Measurements from ENCODE around the gene TIMP1.

Gene TIMP1

GRCh38 chrX:47576021-47576898 lies 6.0 kb upstream of the TIMP1 start:
- Histone ChIP-seq H3K4me1 (ENCODE audit: control insufficient read depth, low read depth, low read length) (peaks cover 3% of the 10 kb centered on the region), H3K4me3 (ENCODE audit: low read length) (no peak overlapping the region), H3K9ac (ENCODE audit: low read length) (no peak overlapping the region), H3K27ac (ENCODE audit: low read length) (no peak overlapping the region), H3K9me3 (ENCODE audit: control insufficient read depth, low read depth, low read length) (no peaks in the 10 kb centered on the region), H3K36me3 (ENCODE audit: control insufficient read depth, low read depth, low read length) (no peaks in the 10 kb centered on the region), H3K27me3 (ENCODE audit: control insufficient read depth, insufficient read depth, low read length) (no peaks in the 10 kb centered on the region)

GRCh38 chrX:47577424-47577823 lies 4.8 kb upstream of the TIMP1 start:
- Histone ChIP-seq H3K4me1 (ENCODE audit: control insufficient read depth, low read depth, low read length) (peaks cover 3% of the 10 kb centered on the region), H3K9ac (ENCODE audit: low read length) (no peak overlapping the region)

GRCh38 chrX:47577901-47578300 lies 4.3 kb upstream of the TIMP1 start:
- no peaks in the 10 kb centered on the region for H3K36me3 ChIP-seq (ENCODE audit: control insufficient read depth, low read depth, low read length)
- no peak overlapping the region for H3K4me3 ChIP-seq (ENCODE audit: low read length)
- H3K27me3 ChIP-seq (ENCODE audit: control insufficient read depth, insufficient read depth, low read length): no peaks in the 10 kb centered on the region
- H3K27ac ChIP-seq (ENCODE audit: low read length): no peak overlapping the region
- H3K9me3 ChIP-seq (ENCODE audit: control insufficient read depth, low read depth, low read length): no peaks in the 10 kb centered on the region
- no peak overlapping the region for H3K9ac ChIP-seq (ENCODE audit: low read length)
- H3K4me1 ChIP-seq (ENCODE audit: control insufficient read depth, low read depth, low read length): peaks cover 3% of the 10 kb centered on the region

More at GRCh38 chrX:47577424-47577823, 4.8 kb upstream of the TIMP1 start:
- H3K4me3 ChIP-seq (ENCODE audit: low read length): no peak overlapping the region
- no peaks in the 10 kb centered on the region for H3K9me3 ChIP-seq (ENCODE audit: control insufficient read depth, low read depth, low read length)
- H3K27me3 ChIP-seq (ENCODE audit: control insufficient read depth, insufficient read depth, low read length): no peaks in the 10 kb centered on the region
- H3K27ac ChIP-seq (ENCODE audit: low read length): no peak overlapping the region
- H3K36me3 ChIP-seq (ENCODE audit: control insufficient read depth, low read depth, low read length): no peaks in the 10 kb centered on the region

GRCh38 chrX:47578692-47579091 lies 3.5 kb upstream of the TIMP1 start:
- H3K27me3 ChIP-seq (ENCODE audit: control insufficient read depth, insufficient read depth, low read length): no peaks in the 10 kb centered on the region
- H3K9me3 ChIP-seq (ENCODE audit: control insufficient read depth, low read depth, low read length): no peaks in the 10 kb centered on the region
- H3K4me3 ChIP-seq (ENCODE audit: low read length): no peak overlapping the region
- H3K4me1 ChIP-seq (ENCODE audit: control insufficient read depth, low read depth, low read length): no peaks in the 10 kb centered on the region
- H3K27ac ChIP-seq (ENCODE audit: low read length): no peak overlapping the region
- no peaks in the 10 kb centered on the region for H3K36me3 ChIP-seq (ENCODE audit: control insufficient read depth, low read depth, low read length)
- no peak overlapping the region for H3K9ac ChIP-seq (ENCODE audit: low read length)

- Histone ChIP-seq H3K4me3 (ENCODE audit: low read length) (no peak overlapping the region), H3K4me1 (ENCODE audit: control insufficient read depth, low read depth, low read length) (no peaks in the 10 kb centered on the region)
Measured at GRCh38 chrX:47579537-47579936, 2.7 kb upstream of the TIMP1 start.

GRCh38 chrX:47583240-47583861 lies 1.1 kb downstream of the TIMP1 start:
- Histone ChIP-seq H3K4me1 (ENCODE audit: control insufficient read depth, low read depth, low read length) (no peaks in the 10 kb centered on the region), H3K27ac (ENCODE audit: low read length) (no peak overlapping the region), H3K9me3 (ENCODE audit: control insufficient read depth, low read depth, low read length) (peaks cover 8% of the 10 kb centered on the region), H3K4me3 (ENCODE audit: low read length) (no peak overlapping the region), H3K9ac (ENCODE audit: low read length) (no peak overlapping the region), H3K36me3 (ENCODE audit: control insufficient read depth, low read depth, low read length) (no peaks in the 10 kb centered on the region), H3K27me3 (ENCODE audit: control insufficient read depth, insufficient read depth, low read length) (no peaks in the 10 kb centered on the region)

More at GRCh38 chrX:47579537-47579936, 2.7 kb upstream of the TIMP1 start:
- no peak overlapping the region for H3K27ac ChIP-seq (ENCODE audit: low read length)
- H3K9ac ChIP-seq (ENCODE audit: low read length): no peak overlapping the region
- peaks cover 3% of the 10 kb centered on the region for H3K9me3 ChIP-seq (ENCODE audit: control insufficient read depth, low read depth, low read length)
- H3K27me3 ChIP-seq (ENCODE audit: control insufficient read depth, insufficient read depth, low read length): no peaks in the 10 kb centered on the region
- no peaks in the 10 kb centered on the region for H3K36me3 ChIP-seq (ENCODE audit: control insufficient read depth, low read depth, low read length)

GRCh38 chrX:47584714-47585113 lies 2.5 kb downstream of the TIMP1 start:
- Histone ChIP-seq H3K4me3 (ENCODE audit: low read length) (no peak overlapping the region), H3K9me3 (ENCODE audit: control insufficient read depth, low read depth, low read length) (peaks cover 8% of the 10 kb centered on the region), H3K4me1 (ENCODE audit: control insufficient read depth, low read depth, low read length) (no peaks in the 10 kb centered on the region), H3K27ac (ENCODE audit: low read length) (no peak overlapping the region), H3K27me3 (ENCODE audit: control insufficient read depth, insufficient read depth, low read length) (no peaks in the 10 kb centered on the region), H3K9ac (ENCODE audit: low read length) (no peak overlapping the region), H3K36me3 (ENCODE audit: control insufficient read depth, low read depth, low read length) (no peaks in the 10 kb centered on the region)

GRCh38 chrX:47585273-47585672 lies 3.0 kb downstream of the TIMP1 start:
- no peaks in the 10 kb centered on the region for H3K4me1 ChIP-seq (ENCODE audit: control insufficient read depth, low read depth, low read length)
- no peak overlapping the region for H3K4me3 ChIP-seq (ENCODE audit: low read length)
- H3K9ac ChIP-seq (ENCODE audit: low read length): no peak overlapping the region
- no peaks in the 10 kb centered on the region for H3K36me3 ChIP-seq (ENCODE audit: control insufficient read depth, low read depth, low read length)
- peaks cover 8% of the 10 kb centered on the region for H3K9me3 ChIP-seq (ENCODE audit: control insufficient read depth, low read depth, low read length)
- no peaks in the 10 kb centered on the region for H3K27me3 ChIP-seq (ENCODE audit: control insufficient read depth, insufficient read depth, low read length)
- no peak overlapping the region for H3K27ac ChIP-seq (ENCODE audit: low read length)

GRCh38 chrX:47586043-47586787 lies 4.0 kb downstream of the TIMP1 start:
- Histone ChIP-seq H3K36me3 (ENCODE audit: control insufficient read depth, low read depth, low read length) (no peaks in the 10 kb centered on the region), H3K27ac (ENCODE audit: low read length) (no peak overlapping the region), H3K9ac (ENCODE audit: low read length) (no peak overlapping the region), H3K4me3 (ENCODE audit: low read length) (no peak overlapping the region), H3K9me3 (ENCODE audit: control insufficient read depth, low read depth, low read length) (peaks cover 8% of the 10 kb centered on the region), H3K27me3 (ENCODE audit: control insufficient read depth, insufficient read depth, low read length) (no peaks in the 10 kb centered on the region), H3K4me1 (ENCODE audit: control insufficient read depth, low read depth, low read length) (no peaks in the 10 kb centered on the region)

- H3K4me1 ChIP-seq (ENCODE audit: control insufficient read depth, low read depth, low read length): no peaks in the 10 kb centered on the region
- H3K36me3 ChIP-seq (ENCODE audit: control insufficient read depth, low read depth, low read length): no peaks in the 10 kb centered on the region
- H3K4me3 ChIP-seq (ENCODE audit: low read length): no peak overlapping the region
- H3K9ac ChIP-seq (ENCODE audit: low read length): no peak overlapping the region
- H3K27me3 ChIP-seq (ENCODE audit: control insufficient read depth, insufficient read depth, low read length): no peaks in the 10 kb centered on the region
- H3K9me3 ChIP-seq (ENCODE audit: control insufficient read depth, low read depth, low read length): peaks cover 8% of the 10 kb centered on the region
- no peak overlapping the region for H3K27ac ChIP-seq (ENCODE audit: low read length)
Measured at GRCh38 chrX:47587091-47587891, 5.1 kb downstream of the TIMP1 start.

All from iPS-18a (cell line).